A673 (cell line): ENCODE results near the gene ATG2B. TPM values are rescaled to one million over a fixed set of nuclear protein-coding genes. Genes with fewer than 3 reads are reported as not detected.

Experiments
- BruUV-seq: library from RNA; stranded (reverse); fragments of 400-500 nt; replicated peaks from 2 replicates; lab custom pipeline; 2021; lab: Mats Ljungman, UMichigan
- CTCF ChIA-PET: fragments of 300-600 bp; sonication (Branson Sonifier 250); formaldehyde crosslinking; loops from one replicate; lab custom pipeline; 2022; ENCODE audit warnings: antibody characterized with exemption; lab: Charles Lee
- POLR2A ChIA-PET: fragments of 300-600 bp; sonication (Branson Sonifier 250); formaldehyde crosslinking; loops from one replicate; lab custom pipeline; 2022; ENCODE audit warnings: antibody characterized with exemption; ENCODE audit not compliant: low non-redundant PET; lab: Charles Lee
- DNase-seq: peaks from one replicate; pipeline ENCODE4 v3.0.0-alpha.2; 2015; ENCODE audit warnings: low spot score
- H3K27ac ChIP-seq: fragments of 200-600 bp; sonication (generic); 2 replicates; pipeline ENCODE4 v1.5.1; 2016; ENCODE audit warnings: mixed run types, low read depth, mild to moderate bottlenecking, mixed read lengths, antibody characterized with exemption, low read length; ENCODE audit not compliant: poor library complexity, severe bottlenecking
- H3K27me3 ChIP-seq: fragments of 200-600 bp; sonication (generic); replicated peaks from 2 replicates; pipeline ENCODE4 v1.6.1; 2017; ENCODE audit warnings: mixed run types, low read depth, mild to moderate bottlenecking, mixed read lengths, antibody characterized with exemption, low read length; ENCODE audit not compliant: insufficient read depth, poor library complexity
- H3K36me3 ChIP-seq: fragments of 200-600 bp; sonication (generic); 2 replicates; pipeline ENCODE4 v1.6.1; 2016; ENCODE audit warnings: mixed run types, mild to moderate bottlenecking, mixed read lengths, antibody characterized with exemption, low read length; ENCODE audit not compliant: insufficient read depth, poor library complexity, severe bottlenecking
- H3K4me1 ChIP-seq: fragments of 200-600 bp; sonication (generic); 2 replicates; pipeline ENCODE4 v1.6.1; 2017; ENCODE audit warnings: mixed run types, mild to moderate bottlenecking, mixed read lengths, antibody characterized with exemption, low read length; ENCODE audit not compliant: insufficient read depth, poor library complexity, severe bottlenecking
- H3K4me3 ChIP-seq: fragments of 200-600 bp; sonication (generic); 2 replicates; pipeline ENCODE4 v1.5.1; 2016; ENCODE audit warnings: low read depth, mixed run types, mild to moderate bottlenecking, mixed read lengths, low read length; ENCODE audit not compliant: poor library complexity, severe bottlenecking
- H3K9me3 ChIP-seq: fragments of 200-600 bp; sonication (generic); 2 replicates; pipeline ENCODE4 v1.6.1; 2016; ENCODE audit warnings: mixed run types, low read depth, mild to moderate bottlenecking, mixed read lengths, antibody characterized with exemption, low read length; ENCODE audit not compliant: poor library complexity, severe bottlenecking
- CTCF ChIP-seq: fragments of 300-800, 200-600 bp; sonication (generic); conservative IDR thresholded peaks from 2 replicates; pipeline ENCODE4 v1.5.1; 2017; ENCODE audit warnings: low read depth, mild to moderate bottlenecking, antibody characterized with exemption, low read length, moderate library complexity, mixed read lengths
- EZH2 ChIP-seq: fragments of 200-600 bp; sonication (generic); IDR thresholded peaks from 2 replicates; pipeline ENCODE4 v1.6.1; 2017; ENCODE audit warnings: borderline replicate concordance, low read depth, mild to moderate bottlenecking, mixed read lengths, antibody characterized with exemption, low read length; ENCODE audit not compliant: poor library complexity, severe bottlenecking
- intact Hi-C: fragments of 100-400 bp; cut with micrococcal nuclease; formaldehyde crosslinking; loops from one replicate; pipeline ENCODE4 v1.10.0; 2022; ENCODE audit not compliant: unreplicated experiment
- total RNA-seq: library from RNA; stranded (reverse); gene quantifications from 2 replicates; pipeline ENCODE4 v1.2.3, GENCODE V29; 2021

ATG2B gene
- total RNA-seq, 1 experiment from 2014 or later, result 22.7 TPM

- no TSS peak for BruUV-seq
- intact Hi-C loops, result no loop called here
- H3K9me3 ChIP-seq, result no peaks in the 10 kb centered on the region
- no peaks in the 10 kb centered on the region for H3K36me3 ChIP-seq
- peaks cover 5% of the 10 kb centered on the region for H3K27me3 ChIP-seq
- no peak for DNase-seq
- no peak overlapping the region for H3K27ac ChIP-seq
- ChIA-PET CTCF (no interaction called here), POLR2A (no interaction called here)
- no peak overlapping the region for H3K4me3 ChIP-seq
- no peaks in the 10 kb centered on the region for H3K4me1 ChIP-seq
- TF ChIP-seq CTCF (no peak), EZH2 (no peak)
Observed at GRCh38 chr14:96251656-96252155, 111.4 kb downstream of the ATG2B start.

- Histone ChIP-seq H3K4me3 (no peak overlapping the region), H3K27ac (no peak overlapping the region), H3K36me3 (no peaks in the 10 kb centered on the region), H3K27me3 (no peaks in the 10 kb centered on the region), H3K9me3 (no peaks in the 10 kb centered on the region), H3K4me1 (no peaks in the 10 kb centered on the region)
- intact Hi-C loops, result no loop called here
- POLR2A ChIA-PET, result no interaction called here
- no peak for TF ChIP-seq EZH2
- TF ChIP-seq CTCF, result no peak
- no TSS peak for BruUV-seq
- CTCF ChIA-PET, result no interaction called here
- no peak for DNase-seq
Observed at GRCh38 chr14:96250485-96250884, 112.7 kb downstream of the ATG2B start.

- POLR2A ChIA-PET, result no interaction called here
- H3K27me3 ChIP-seq, result no peaks in the 10 kb centered on the region
- intact Hi-C loops, result no loop called here
- no peaks in the 10 kb centered on the region for H3K4me1 ChIP-seq
- TF ChIP-seq EZH2 (no peak), CTCF (no peak)
- no peaks in the 10 kb centered on the region for H3K9me3 ChIP-seq
- DNase-seq, result no peak
- H3K27ac ChIP-seq, result no peak overlapping the region
- H3K4me3 ChIP-seq, result no peak overlapping the region
- no TSS peak for BruUV-seq
- CTCF ChIA-PET, result no interaction called here
- no peaks in the 10 kb centered on the region for H3K36me3 ChIP-seq
Observed at GRCh38 chr14:96249029-96249428, 114.1 kb downstream of the ATG2B start.
